Measurements from ENCODE around the gene LRMDA. TPM values are rescaled to one million over a fixed set of nuclear protein-coding genes. Genes with fewer than 3 reads are reported as not detected.

The LRMDA gene
- total RNA-seq, 2 experiments from 2014 or later: not detected

DNA sequence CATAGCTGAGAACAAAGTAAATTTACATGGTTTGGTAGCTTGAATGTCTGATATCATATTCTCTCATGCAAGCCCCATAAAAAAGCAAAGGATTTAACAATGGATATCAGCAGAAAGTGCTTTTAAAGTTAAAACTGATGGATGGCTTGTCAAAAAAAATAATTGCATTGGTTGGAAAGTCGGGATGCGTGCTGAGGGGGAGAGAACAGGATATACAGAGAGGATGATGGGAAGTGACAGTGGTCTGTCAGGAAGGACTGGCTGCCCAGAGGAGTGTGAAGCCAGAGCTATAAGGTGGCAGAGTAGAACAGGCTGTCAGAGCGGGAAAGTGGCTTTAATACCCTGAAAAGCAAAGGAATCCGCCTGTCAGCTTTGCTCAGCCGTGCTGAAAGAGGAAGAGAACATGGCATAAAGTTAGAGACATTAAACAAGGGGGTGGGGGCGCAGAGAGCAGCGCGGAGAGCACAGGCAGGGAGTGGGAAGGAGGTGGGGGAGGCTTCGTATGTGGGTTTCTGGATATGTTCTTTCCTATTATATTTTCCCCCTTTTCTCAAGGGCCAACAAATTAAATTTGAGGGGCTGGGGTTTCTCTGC, 493.0 kb downstream of the LRMDA start:
- Mint-ChIP-seq H3K36me3 (ENCODE audit: low read depth) (no peaks in the 10 kb centered on the region), H3K4me1 (no peaks in the 10 kb centered on the region), H3K27ac (no peak overlapping the region), H3K9me3 (no peaks in the 10 kb centered on the region), H3K4me3 (no peak overlapping the region), H3K27me3 (no peaks in the 10 kb centered on the region)
- POLR2A ChIA-PET: no interaction called here
- CTCF ChIA-PET: no interaction called here
- no peak for DNase-seq

DNA sequence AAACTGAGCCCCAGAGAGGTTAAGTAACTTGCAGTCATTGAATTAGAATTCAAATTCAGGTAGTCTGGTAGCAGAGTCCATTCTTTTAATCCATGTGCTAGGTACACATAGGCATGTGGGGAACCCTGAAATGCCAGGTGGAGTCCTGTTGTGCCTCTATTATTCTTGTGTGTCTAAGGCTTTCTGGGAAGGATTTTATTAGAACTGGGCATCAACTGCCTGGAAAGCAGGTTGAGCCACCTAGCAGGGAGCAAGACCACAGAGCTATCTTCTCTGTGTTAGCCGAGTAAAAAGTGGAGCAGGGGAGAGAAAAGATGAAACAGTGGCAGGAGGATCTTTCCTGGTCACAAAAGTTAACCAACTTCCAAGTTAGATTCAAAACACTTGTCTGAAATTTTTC, 494.6 kb downstream of the LRMDA start:
- ChIA-PET CTCF (no interaction called here), POLR2A (no interaction called here)
- Mint-ChIP-seq H3K36me3 (ENCODE audit: low read depth) (no peaks in the 10 kb centered on the region), H3K9me3 (no peaks in the 10 kb centered on the region), H3K27ac (no peak overlapping the region), H3K4me1 (no peaks in the 10 kb centered on the region), H3K27me3 (peaks cover 2% of the 10 kb centered on the region), H3K4me3 (no peak overlapping the region)
- no peak for DNase-seq

DNA sequence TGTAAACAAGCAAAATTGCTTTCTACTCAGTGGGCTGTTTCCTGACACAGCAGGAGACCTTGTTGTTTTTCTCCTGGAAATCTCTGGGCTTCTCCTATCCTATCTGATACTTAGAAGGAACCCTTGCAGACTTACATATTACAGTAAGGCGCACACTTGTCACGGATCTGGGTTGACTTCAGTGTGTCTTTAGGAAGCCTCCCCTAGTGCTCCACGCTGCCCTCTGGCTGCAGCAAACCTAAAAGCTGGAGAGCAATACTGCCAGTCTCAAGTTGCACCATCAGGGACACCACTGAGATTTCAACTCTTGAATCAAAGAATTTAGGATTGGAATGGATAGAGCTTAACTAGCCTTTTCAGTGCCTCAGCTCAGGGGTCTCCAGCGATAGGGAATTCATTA, 495.3 kb downstream of the LRMDA start:
- no peaks in the 10 kb centered on the region for H3K36me3 Mint-ChIP-seq (ENCODE audit: low read depth)
- POLR2A ChIA-PET: no interaction called here
- H3K4me3 Mint-ChIP-seq: no peak overlapping the region
- H3K27ac Mint-ChIP-seq: no peak overlapping the region
- peaks cover 2% of the 10 kb centered on the region for H3K27me3 Mint-ChIP-seq
- no peaks in the 10 kb centered on the region for H3K9me3 Mint-ChIP-seq
- no peaks in the 10 kb centered on the region for H3K4me1 Mint-ChIP-seq
- CTCF ChIA-PET: no interaction called here
- DNase-seq: no peak

DNA sequence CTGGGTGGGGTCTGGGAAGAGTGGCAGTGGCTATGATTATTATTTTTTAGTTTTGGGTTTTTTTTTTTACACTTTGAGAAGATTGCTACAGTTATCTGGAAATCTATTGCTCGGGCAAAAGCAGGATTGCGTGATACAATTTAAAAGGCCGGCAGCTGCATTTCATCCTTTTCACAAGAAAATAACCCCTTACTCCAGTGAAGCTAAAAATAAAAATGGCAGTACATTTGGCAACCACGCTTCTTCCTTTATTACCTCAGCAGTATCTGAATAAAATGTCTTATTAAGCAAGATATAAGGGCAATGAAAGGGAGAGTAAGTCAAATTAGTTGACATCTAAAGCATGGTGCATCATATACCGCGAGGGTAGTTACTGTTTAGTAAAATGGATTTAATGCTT, 496.8 kb downstream of the LRMDA start:
- DNase-seq: no peak
- ChIA-PET POLR2A (no interaction called here), CTCF (no interaction called here)
- no peak overlapping the region for H3K27ac Mint-ChIP-seq
- H3K4me3 Mint-ChIP-seq: no peak overlapping the region
- peaks cover 4% of the 10 kb centered on the region for H3K27me3 Mint-ChIP-seq
- H3K4me1 Mint-ChIP-seq: no peaks in the 10 kb centered on the region
- H3K36me3 Mint-ChIP-seq (ENCODE audit: low read depth): no peaks in the 10 kb centered on the region
- H3K9me3 Mint-ChIP-seq: no peaks in the 10 kb centered on the region

DNA sequence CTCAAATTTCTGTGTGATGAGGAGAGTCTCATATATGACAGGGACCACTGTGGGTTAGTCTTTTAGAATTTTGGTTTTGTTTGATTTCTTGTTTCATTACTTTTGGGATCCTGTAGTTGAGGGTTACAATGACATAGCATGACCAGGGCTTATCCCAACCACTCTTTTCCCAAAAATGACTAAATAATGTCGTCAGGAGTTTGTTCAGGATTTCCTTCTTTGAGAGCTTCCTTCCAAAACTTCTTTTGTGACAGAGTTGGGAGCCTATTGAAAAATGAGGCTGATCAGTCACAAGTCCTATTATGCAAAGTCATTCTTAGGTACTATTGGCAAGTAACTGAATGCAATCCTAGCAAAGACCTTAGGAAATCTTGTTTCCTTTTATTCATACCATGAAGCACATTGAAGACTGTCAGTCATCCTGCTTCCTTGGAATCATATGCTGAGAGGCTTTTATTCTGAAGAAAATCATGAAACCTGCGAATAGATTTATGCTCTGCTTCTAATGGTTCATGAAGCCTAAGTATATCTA, 498.3 kb downstream of the LRMDA start:
- no peaks in the 10 kb centered on the region for H3K9me3 Mint-ChIP-seq
- no peak overlapping the region for H3K27ac Mint-ChIP-seq
- no peak for DNase-seq
- ChIA-PET POLR2A (no interaction called here), CTCF (no interaction called here)
- H3K27me3 Mint-ChIP-seq: peaks cover 4% of the 10 kb centered on the region
- H3K36me3 Mint-ChIP-seq (ENCODE audit: low read depth): no peaks in the 10 kb centered on the region
- H3K4me3 Mint-ChIP-seq: no peak overlapping the region
- no peaks in the 10 kb centered on the region for H3K4me1 Mint-ChIP-seq

DNA sequence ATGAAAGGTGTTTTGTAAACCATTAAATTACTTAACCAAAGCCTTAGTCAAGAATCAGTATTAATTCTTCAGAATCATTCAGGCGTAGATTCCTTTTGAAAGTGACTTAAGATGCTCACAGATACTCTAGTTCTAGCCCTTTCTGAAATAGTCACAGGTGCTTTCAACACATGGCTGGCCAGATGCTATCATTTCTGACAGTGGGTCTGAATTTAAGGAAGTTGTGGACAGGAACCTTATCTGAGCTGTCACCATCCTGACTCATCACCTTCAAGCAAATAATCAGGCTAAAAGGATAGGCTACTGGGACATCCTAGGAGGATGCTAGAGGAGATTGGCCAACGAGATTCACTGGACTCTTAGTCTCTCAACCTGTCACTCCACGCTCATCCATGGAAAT, 501.5 kb downstream of the LRMDA start:
- DNase-seq: no peak
- Mint-ChIP-seq H3K27me3 (peaks cover 4% of the 10 kb centered on the region), H3K9me3 (no peaks in the 10 kb centered on the region), H3K36me3 (ENCODE audit: low read depth) (no peaks in the 10 kb centered on the region), H3K4me1 (no peaks in the 10 kb centered on the region), H3K27ac (no peak overlapping the region), H3K4me3 (no peak overlapping the region)
- CTCF ChIA-PET: no interaction called here
- POLR2A ChIA-PET: no interaction called here

DNA sequence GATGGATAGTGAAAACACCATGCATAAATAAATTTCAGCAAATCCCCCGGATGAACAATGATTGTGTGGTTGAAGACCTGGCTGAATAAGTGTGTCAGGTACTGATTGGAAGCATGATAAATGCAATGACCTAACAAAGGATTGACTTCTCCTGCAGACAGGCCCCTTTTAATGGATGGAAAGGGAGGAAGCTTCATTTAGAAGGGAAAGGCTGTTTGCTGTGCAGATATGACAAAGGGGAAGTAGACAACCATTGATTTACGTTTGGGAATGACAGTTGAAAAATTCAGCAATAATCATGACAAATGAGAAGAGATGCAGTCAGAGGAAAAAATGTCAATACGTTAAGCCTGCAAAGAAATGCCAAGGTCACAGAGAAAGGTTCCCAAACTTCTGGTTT, 503.8 kb downstream of the LRMDA start:
- Mint-ChIP-seq H3K4me1 (no peaks in the 10 kb centered on the region), H3K4me3 (no peak overlapping the region), H3K27me3 (peaks cover 2% of the 10 kb centered on the region), H3K9me3 (no peaks in the 10 kb centered on the region), H3K36me3 (ENCODE audit: low read depth) (no peaks in the 10 kb centered on the region), H3K27ac (no peak overlapping the region)
- ChIA-PET CTCF (no interaction called here), POLR2A (no interaction called here)
- DNase-seq: no peak

DNA sequence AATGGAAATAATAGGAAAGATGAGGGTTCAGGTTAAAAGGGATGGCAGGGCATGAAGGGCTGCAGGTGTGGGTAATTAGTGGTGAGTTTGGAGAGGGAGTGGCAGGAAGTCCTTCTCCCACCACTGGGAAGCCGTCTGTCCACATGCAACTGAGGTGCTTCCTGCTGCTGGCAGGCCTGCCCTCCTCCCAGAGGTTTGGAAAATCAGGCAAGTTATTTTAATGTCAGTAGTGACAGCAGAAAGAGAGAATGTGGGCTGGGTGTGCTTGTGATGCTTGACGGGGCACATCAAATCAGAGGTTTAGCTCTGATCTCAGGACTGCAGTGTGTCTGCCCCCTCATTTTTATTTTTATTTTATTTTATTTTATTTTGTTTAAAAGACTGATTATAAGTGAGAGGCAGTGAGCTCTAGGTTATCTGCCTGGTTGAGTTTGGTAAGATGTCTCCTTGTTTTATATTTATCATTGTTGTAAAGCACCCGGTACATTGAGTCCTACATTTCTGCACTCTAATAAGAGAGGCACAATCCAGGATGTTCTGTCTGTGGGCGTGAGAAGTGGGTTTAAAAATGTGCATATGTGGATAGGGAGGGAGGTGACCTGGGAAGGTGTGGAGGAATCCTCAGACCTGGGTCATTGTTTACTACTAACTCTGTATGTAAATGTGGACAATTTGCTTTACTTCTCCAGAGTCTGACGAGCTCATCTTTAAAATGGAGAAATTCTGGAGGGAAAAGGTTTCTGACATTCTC, 504.4 kb downstream of the LRMDA start:
- Mint-ChIP-seq H3K36me3 (ENCODE audit: low read depth) (no peaks in the 10 kb centered on the region), H3K4me1 (no peaks in the 10 kb centered on the region), H3K27me3 (peaks cover 2% of the 10 kb centered on the region), H3K4me3 (no peak overlapping the region), H3K27ac (no peak overlapping the region), H3K9me3 (no peaks in the 10 kb centered on the region)
- ChIA-PET CTCF (no interaction called here), POLR2A (no interaction called here)
- no peak for DNase-seq

DNA sequence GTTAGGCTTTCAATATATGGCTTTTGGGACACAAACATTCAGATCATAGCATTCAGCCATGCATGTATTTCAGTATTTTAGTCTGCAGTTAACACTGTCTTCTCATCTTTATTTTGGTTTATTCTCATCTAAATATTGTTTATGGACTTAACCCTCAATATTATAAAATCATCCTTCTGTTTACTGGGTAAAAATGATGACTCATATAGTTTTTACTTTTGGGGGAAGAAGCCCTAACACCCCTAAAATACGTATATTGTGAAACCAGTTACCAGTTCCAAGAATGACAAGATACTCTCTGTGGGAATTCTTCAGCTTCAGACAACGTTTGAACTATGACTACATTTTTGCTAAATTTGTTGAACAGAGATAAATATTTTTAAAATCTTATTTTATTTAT, 505.4 kb downstream of the LRMDA start:
- H3K27me3 Mint-ChIP-seq: peaks cover 2% of the 10 kb centered on the region
- H3K27ac Mint-ChIP-seq: no peak overlapping the region
- ChIA-PET CTCF (no interaction called here), POLR2A (no interaction called here)
- H3K4me3 Mint-ChIP-seq: no peak overlapping the region
- DNase-seq: no peak
- H3K4me1 Mint-ChIP-seq: no peaks in the 10 kb centered on the region
- no peaks in the 10 kb centered on the region for H3K9me3 Mint-ChIP-seq
- H3K36me3 Mint-ChIP-seq (ENCODE audit: low read depth): no peaks in the 10 kb centered on the region

DNA sequence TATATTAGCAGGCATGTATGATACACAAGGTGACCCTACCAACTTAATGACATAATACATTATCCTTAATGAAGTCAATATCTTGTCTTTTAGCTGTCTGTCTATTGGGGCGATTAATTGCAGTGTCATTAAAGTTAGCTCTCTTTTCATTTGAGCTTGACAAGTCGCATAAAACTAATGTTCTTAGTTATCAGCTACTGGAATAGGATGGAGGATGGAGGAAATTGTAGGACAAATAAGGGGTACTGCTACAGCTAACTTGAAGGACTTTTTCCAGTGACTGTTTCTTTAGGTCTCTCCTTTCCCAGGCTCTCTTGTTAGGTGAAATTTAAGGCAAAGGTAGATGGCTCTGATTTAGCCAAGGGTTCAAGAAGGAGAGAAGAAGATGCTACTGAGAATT, 506.4 kb downstream of the LRMDA start:
- CTCF ChIA-PET: interaction anchor here (0.9 kb wide), 1 partner anchor 11 kb away, joined by 3 read pairs; no protein-coding TSS in a partner anchor
- Mint-ChIP-seq H3K36me3 (ENCODE audit: low read depth) (no peaks in the 10 kb centered on the region), H3K27ac (no peak overlapping the region), H3K4me1 (no peaks in the 10 kb centered on the region), H3K27me3 (no peaks in the 10 kb centered on the region), H3K4me3 (no peak overlapping the region), H3K9me3 (no peaks in the 10 kb centered on the region)
- DNase-seq: no peak
- POLR2A ChIA-PET: no interaction called here

DNA sequence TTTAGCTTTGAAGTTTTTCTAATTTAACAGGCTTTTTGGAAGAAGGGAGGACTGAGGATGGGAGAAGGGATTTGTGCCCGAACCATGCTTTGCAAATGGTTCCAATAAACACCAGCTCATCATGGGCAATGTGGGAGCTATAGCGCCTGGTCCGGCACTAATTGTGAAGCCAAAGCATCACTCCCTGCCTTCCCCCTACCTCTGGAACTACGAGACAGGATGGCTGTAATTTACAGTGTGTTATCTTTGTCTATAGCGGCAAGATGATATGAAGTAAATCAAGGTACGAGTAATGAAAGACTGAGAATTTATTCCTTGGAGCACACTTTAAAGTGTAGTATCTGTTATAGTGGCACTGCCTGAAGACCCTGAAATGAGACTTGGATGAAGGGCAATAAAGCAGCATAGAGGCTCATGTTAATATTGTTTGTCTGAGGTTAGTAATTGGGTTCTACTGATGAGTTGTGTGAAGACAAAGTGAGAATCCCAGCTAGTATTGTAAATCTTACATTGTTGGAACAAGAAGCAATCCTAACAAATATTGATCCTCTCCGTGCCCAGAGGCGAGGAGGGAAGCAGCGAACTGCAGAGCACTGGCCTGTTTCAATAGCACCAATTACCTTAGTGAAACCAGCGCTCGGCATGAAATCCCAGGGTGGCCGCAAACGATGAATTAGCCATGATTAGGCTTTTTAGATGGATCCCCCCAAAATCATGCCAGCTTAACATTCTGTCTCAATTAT, 507.1 kb downstream of the LRMDA start:
- CTCF ChIA-PET: interaction anchor here (0.9 kb wide), 1 partner anchor 10 kb away, joined by 3 read pairs; no protein-coding TSS in a partner anchor
- POLR2A ChIA-PET: no interaction called here

DNA sequence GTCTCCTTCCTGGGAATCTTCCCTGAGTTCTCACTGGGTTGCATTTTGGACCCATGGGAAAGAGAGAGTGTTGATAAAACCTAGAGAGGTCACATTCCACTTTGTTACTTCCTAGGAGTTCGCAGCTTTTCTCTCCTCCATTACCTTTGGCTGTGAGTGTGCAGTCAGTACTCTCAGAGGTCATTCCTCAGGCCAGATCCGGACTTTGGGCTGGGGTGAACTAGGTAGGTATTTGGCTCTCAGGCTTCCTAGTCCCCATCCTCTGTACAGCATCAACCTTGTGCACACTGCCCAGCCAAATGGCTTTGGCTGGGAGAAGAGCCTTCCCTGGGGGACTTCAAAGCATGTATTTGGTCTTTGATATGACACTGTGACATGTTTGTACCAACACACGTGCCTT, 508.1 kb downstream of the LRMDA start:
- Mint-ChIP-seq H3K4me1 (no peaks in the 10 kb centered on the region), H3K27me3 (no peaks in the 10 kb centered on the region), H3K9me3 (no peaks in the 10 kb centered on the region), H3K27ac (no peak overlapping the region), H3K36me3 (ENCODE audit: low read depth) (no peaks in the 10 kb centered on the region), H3K4me3 (no peak overlapping the region)
- POLR2A ChIA-PET: no interaction called here
- CTCF ChIA-PET: no interaction called here
- no peak for DNase-seq

More for the DNA sequence above, 507.1 kb downstream of the LRMDA start:
- H3K36me3 Mint-ChIP-seq (ENCODE audit: low read depth): no peaks in the 10 kb centered on the region
- no peak overlapping the region for H3K4me3 Mint-ChIP-seq
- H3K27me3 Mint-ChIP-seq: no peaks in the 10 kb centered on the region
- H3K9me3 Mint-ChIP-seq: no peaks in the 10 kb centered on the region
- H3K27ac Mint-ChIP-seq: no peak overlapping the region
- no peak for DNase-seq
- H3K4me1 Mint-ChIP-seq: no peaks in the 10 kb centered on the region

DNA sequence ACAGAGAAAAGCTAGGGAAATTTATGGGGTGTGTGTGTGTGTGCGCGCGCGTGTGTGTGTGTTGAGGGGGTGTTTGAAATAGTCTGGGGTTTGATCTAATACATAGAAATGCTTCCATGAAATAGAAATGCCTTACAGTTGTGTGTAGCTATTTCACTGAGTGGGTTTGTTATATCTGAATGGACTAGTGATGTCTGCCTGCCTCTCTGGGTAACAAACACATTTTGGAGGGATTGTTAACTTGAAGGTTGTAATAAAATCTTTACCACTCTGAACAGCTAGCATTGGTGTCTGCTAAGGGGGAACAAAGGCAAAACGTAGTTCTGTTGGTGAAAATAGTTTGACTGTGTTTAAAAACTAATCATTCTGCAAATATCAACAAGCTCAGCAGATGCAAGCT, 509.3 kb downstream of the LRMDA start:
- H3K27ac Mint-ChIP-seq: no peak overlapping the region
- H3K27me3 Mint-ChIP-seq: no peaks in the 10 kb centered on the region
- no peaks in the 10 kb centered on the region for H3K36me3 Mint-ChIP-seq (ENCODE audit: low read depth)
- H3K9me3 Mint-ChIP-seq: no peaks in the 10 kb centered on the region
- DNase-seq: no peak
- ChIA-PET POLR2A (no interaction called here), CTCF (interaction anchor here (0.6 kb wide), 1 partner anchor 529 kb away, joined by 3 read pairs; no protein-coding TSS in a partner anchor)
- no peak overlapping the region for H3K4me3 Mint-ChIP-seq
- no peaks in the 10 kb centered on the region for H3K4me1 Mint-ChIP-seq

Measured in activated CD4-positive, alpha-beta T cell treated with anti-CD3 and anti-CD28 coated beads, Interleukin-2, amount 10 ng/mL, durations not matched to agents 7 days and 5 days (primary cell).